GM19328 (cell line): Measurements from ENCODE around the gene CFAP299.
"Not testable (repeated sequence)": the region's sequence is repeated elsewhere in the genome, so short reads cannot be mapped to it uniquely, and the experiment has no call there.

Experiments
- ATAC-seq: cut with Tn5 transposase; IDR thresholded peaks from one replicate; pipeline ENCODE4 v1.9.1; 2021; ENCODE audit warnings: mild to moderate bottlenecking, moderate library complexity; ENCODE audit not compliant: unreplicated experiment

Gene CFAP299

DNA sequence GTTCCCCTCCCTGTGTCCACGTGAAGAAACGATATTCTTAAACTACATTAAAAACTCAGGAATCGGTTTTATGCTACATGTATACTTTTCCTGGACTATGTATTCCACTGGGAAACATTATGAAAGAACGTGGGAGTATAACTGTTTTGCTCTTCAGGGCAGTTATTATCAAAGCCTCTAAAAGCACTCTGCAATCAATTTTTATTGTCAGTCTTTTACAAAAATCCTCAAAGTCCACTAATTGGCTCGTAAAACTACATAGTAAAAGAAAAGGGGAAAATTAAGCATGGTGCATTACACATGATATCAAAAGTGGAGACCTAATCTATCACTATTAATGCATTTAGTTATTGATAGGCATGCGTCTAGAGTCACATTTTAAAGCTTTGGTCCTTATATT, 11.4 kb upstream of the CFAP299 start:
- no peak for ATAC-seq

DNA sequence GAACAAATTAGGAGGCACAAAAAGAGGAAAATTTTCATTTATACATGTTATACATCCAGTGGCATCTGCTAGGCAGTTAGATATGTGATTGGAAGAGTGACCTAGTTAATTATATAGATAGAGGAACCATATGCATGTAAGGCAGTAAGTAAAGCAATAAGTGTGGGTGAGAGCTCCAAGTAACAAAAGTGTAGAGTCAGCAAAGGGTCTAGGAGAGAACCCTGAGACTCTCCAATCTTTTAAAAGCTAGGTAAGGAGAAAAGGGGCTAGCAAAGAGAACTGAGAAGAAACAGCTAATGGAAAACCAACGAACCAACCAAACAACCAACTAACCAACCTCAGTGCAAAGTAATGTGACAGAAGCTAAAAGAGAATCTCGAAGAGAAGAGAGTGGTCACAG, 3.8 kb upstream of the CFAP299 start:
- no peak for ATAC-seq

DNA sequence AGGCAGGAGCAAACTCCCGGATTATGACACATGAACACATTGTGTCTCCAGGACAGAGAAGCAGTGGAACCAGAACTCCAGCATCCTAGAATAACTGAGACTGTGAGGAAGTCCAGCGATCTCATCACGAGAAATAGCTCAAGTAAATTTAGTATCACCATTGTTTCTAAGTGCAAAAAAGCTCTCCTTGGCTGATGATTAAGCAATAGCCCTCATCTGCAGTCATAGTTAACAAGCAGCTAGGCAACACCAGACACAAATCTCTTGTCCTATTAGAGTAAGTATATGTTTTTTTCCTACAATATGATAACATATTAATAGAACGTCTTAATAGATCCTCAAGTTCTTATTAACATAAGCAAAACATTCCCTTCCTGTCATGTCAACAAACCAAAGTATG, 2.4 kb upstream of the CFAP299 start:
- no peak for ATAC-seq

DNA sequence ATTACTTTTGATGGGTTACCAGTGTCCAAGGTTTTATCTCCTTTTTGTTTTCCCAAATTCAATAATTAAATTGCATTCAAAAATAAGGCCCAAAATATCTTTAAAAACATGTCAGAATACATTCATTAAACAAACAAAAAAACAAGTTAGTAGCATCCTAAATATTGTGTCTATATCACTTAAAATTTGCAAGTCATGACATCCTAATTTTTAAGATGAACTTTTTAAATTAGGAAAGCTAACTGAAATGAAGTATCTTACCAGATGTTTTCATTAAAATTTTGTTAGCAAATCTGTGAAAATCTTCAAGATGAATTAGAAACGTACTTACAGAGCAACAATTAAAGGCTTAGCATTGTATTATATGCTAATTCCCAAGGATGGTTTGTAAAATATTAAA, 962 bp upstream of the CFAP299 start:
- no peak for ATAC-seq

DNA sequence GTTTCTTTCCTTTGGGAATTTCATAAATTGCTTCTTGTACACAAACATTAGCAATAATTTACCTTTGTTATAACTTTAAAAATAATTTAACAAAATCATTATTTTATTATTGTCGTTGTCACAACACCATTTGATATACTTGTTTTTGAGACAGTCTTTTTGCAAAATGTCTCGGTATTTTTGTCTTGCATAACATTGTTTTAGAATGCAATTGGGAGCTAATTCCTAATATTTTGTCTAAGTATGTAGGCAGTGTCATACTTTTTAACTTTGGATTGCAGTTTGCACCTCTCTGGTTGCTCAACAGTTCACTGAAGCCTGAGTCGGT, 340 bp upstream of the CFAP299 start:
- no peak for ATAC-seq

DNA sequence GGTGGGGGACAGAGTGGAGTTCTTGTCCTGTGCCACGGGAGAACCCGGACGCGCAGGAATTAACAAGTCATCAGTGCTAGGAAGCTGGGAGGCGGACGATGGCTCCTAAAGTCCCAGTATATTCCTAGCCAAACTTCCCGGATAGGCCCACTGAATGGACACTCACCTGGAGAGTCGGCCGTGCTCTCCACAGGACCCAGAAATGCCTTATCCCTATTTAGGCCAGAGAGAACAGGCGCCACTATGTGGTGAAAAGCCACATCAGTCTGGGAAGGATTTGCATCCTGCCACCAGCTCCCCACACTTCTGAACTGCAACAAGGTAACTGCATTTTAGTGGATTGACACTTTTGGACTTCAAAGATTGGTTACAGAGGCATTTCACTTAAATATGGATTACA, 1.1 kb downstream of the CFAP299 start:
- no peak for ATAC-seq

DNA sequence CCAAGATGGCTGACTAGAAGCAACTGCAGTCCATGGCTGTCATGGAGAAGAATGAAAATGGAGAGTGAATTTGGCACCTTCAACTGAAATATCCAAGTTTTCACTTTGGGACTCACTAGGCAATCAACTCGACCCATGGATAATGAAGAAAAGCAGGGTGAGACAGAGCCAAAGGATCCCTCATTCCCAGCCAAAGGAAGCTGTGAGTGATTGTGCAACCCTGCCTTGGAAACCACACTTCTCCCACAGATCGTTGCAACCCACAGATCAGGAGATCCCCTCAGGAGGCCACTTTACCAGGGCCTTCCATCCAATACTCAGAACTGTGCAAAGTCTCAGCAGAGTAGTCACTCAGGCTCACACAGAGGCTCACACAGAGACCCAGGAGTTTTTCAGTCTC, 4.5 kb downstream of the CFAP299 start:
- ATAC-seq: no peak

DNA sequence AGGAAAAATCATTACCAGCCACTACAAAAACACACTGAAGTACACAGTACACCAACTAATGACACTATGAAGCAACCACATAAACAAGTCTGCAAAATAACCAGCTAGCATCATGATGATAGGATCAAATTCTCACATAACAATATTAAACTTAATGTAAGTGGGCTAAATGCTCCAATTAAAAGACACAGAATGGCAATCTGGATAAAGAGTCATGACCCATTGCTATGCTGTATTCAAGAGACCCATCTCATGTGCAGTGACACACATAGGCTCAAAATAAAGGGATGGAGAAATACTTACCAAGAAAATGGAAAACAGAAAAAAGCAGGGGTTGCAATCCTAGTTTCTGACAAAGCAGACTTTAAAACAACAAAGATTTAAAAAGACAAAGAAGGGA, 7.2 kb downstream of the CFAP299 start:
- ATAC-seq: not testable (repeated sequence)

DNA sequence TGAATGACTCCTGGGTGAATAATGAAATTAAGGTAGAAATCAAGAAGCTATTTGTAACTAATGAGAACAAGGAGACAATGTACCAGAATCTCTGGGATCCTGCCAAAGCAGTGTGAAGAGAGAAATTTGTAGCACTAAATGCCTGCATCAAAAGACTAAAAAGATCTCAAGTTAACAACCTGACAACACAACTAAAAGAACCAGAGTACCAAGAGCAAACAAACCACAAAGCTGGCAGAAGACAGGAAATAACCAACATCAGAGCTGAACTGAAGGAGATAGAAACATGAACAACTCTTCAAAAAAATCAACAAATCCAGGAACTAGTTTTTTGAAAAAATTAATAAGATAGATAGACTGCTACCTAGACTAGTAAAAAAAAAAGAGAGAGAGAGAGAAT, 8.4 kb downstream of the CFAP299 start:
- ATAC-seq: no peak

DNA sequence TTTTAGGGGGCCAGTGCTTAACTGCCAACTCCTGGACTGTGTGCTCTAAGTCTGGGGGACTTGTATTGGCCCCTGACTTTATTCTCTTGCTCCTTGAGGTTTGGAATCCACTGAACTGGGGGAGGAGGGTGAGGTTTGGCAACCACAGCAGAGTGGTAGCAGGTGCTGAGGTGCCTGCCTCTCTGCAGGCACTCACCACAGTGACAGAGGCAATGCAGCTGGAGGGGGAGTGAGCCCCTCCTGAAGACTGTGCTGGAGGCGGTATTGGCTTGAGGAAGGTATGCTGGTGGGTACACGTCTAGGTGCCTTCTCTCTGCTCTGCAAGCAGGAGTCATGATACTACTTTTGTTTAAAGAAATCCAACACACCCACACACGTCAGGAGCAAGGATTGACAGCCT, 24.6 kb downstream of the CFAP299 start:
- no peak for ATAC-seq

DNA sequence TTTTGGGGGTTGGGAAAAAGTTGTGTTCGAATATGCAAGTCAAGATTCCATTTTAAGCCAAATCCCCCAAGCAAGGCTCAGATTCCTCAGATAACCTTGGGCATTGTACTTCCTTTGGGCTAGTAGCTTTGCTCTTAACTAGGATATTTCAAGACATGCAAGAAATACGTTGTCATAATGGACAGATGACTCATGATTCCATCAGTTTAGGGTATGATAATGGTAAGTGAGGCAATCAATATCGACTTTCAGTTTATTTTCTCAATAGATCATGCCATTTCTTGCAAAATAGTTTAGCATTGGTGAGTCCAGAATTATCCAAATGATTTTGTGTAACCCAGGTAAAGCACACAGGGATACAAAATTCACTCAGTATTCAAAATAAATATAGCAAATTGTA, 25.4 kb downstream of the CFAP299 start:
- ATAC-seq: no peak

DNA sequence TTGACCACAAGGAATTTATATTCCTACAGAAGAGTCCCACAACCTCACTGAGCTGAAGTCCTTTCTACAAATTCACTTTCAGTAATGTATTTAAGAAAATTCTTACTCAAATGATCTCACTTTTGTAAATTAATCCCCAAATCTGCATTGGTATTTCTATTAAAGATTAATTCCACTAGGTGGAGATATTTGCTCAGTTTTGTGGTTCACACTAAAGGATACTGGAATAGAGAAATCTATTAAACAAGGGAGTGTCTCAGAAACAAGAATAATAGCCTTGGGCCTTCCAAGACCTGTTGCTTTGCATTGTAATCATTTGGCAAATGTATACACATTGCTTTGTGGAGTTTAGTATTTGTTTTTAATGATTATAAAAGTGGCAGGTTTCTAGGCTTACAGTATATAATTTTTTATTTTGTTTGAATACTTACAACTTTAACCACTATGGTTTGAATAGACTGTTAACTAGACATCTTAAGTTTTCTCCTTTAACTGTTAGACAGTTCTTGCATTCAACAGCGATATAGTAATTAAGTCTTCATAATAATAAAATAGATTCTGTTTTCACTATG, 25.9 kb downstream of the CFAP299 start:
- ATAC-seq: no peak

DNA sequence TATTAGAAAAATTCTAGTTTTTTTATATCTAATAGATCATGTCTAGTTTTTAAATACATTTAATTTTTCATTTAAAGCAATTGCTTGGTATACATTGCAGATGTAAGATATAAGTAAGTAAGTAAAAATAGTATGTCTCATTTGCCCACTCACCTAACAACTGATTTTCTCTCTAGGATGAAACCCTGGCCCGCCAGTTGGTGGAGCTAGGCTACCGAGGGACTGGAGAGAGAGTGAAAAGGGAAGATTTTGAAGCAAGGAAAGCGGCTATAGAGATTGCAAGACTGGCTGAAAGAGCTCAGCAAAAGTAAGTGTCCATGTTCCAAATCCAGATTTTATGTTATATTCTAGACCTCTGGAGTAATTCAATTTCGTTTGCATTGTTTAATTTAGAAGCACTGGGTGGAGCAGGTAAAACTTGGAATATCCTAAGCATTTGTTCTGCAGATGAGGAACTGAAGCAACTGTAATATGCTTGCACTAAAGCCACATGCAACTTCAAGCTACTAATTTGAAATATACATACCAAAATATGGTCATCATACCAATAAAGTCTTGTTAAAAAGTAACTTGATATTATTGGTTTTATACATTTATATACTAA, 27.1 kb downstream of the CFAP299 start:
- peak; percentile 57 for ATAC-seq

DNA sequence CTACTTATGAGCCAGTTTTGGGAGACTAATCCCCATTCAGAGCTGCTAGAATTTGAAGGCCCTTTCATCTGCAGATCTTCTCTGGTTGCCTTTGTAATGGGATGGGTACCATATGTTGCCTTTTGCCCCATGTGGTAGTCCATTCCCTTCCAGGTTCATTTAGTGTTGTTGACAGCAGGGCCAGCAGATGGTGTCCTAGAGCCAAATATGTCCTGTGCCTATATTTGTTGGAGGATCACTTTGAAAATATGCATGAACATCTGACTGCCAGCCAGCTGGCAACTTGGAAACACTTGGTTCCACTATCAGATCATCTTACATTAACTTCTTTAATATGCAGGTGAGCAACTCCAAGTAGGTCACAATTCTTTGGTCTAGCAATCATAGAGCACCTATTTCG, 30.4 kb downstream of the CFAP299 start:
- ATAC-seq: peak; percentile 66

DNA sequence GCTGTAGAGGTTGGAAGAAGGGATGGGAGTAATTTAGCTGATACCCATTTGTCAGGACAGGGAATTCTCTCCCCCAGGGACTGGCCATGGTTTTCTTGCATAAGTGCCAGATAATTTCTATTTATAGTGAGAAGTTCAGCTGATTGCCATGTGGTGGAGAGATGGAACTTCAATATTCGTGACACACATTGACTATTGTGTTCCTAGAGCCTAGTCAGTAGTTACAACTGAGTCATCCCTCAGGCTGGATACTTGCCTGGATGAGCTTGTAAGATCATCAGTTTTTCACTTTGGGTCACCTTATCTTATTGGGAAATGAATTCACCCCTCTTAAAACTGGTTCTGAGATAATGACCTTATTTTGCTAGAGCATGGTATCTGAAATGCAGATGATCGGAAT, 32.2 kb downstream of the CFAP299 start:
- no peak for ATAC-seq

DNA sequence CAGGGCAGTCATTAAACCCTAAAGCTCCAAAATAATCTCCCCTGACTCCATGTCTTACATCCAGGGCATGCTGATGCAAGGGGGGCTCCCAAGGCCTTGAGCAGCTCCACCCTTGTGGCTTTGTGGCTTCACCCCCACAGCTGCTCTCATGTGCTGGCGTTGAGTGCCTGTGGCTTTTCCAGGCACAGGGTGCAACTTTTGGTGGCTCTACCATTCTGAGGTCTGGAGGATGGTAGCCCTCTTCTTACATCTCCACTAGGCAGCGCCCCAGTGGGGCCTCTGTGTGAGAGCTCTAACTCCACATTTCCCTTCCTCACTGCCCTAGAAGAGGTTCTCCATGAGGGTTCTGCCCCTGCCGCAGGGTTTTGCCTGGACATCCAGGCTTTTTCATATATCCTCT, 35.1 kb downstream of the CFAP299 start:
- no peak for ATAC-seq

DNA sequence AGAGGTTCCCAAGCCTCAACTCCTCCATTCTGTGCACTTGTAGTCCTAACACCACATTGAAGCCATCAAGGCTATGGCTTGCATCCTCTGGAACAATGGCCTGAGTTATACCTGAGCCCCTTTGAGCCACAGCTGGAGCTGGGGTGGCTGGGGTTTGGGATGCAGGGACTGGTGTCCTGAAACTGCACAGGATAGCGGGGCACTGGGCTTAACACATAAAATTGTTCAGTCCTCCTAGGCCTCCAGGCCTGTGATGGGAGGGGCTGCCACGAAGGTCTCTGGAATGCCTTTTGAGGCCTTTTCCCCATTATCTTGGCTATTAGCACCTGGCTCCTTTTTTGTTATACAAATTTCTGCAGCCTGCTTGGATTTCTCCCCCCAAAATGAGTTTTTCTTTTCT, 35.5 kb downstream of the CFAP299 start:
- no peak for ATAC-seq

DNA sequence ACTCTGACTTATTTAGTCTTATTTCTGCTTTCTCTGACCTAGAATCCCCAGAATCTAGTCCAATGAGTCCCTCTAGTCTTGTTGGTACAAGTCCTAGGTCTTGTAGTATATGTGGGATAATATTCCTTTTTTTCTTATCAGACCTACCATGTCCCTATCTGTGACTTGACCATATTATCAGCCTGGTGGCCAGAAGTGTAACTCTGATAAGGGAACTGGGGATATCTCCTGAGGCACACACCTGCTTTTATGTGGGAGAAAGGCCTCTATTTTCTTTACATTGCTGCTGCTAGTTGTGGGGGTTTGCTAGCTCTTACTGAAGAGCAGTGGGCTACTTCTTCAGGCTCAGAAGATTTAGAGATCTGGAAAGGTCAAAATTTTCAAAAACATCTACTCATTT, 38.6 kb downstream of the CFAP299 start:
- no peak for ATAC-seq

DNA sequence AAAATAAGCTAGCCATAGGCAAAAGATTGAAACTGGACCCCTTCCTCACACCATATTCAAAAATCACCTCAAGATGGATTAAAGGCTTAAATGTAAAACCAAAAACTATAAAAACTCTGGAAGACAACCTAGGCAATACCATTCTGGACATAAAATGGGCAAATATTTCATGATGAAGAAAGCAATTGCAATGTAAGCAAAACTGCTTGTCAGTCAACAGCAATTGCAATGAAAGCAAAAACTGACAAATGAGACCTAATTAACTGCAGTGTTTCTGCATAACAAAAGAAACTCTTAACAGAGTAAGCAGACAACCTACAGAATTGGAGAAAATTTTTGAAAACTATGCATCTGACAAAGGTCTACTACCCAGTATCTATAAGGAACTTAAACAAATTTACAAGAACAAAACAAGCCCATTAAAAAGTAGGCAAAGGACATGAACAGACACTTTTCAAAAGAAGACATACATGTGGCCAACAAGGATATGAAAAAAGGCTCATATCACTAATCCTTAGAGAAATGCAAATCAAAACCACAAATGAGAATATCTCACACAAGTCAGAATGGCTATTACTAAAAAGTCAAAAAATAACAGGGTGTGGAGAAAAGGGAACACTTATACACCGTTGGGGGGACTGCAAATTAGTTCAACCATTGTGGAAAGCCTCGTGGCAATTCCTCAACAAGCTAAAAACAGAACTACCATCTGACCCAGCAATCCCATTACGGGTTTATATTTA, 46.7 kb downstream of the CFAP299 start:
- ATAC-seq: no peak

DNA sequence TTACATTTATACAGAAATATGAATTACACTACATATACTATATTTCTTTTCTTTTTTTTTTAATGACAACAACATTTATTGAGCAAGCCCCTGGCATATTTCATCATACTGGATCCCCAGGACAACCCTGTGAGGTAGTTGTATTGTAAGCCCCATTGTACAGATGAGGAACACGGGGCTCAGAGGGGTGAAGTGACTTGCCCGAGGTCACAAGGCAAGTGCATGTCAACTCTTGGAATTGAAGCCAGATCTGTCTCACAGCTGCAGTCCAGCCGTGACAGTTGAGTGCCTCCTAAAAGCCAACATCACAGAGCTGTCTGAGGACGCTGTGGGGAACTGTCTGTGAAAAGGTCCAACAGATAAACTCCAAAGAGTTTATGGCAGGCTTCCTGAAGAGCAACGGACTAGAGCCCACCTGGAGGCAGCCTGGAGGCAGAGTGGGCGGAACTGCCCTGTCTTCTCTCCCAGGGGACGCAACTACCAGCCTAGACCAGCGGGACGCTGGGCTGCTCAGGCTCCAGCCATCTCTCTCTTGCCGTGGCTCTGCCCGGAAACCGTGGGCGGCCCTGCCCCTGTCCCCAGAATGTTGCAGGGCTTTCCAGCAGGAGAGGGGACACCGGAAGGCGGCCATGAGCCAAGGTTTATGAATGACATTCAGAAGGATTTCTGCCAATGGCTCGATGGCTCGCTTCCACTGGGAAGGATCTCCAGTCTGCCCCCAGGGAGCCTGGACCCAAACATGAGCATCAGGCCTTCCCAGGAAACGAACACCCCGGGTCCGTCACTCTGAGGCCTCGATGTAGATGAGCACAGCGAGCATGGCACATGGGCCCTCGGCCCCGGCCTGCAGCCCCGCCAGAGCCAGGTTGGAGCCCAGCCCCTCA, 50.1 kb downstream of the CFAP299 start:
- no peak for ATAC-seq

DNA sequence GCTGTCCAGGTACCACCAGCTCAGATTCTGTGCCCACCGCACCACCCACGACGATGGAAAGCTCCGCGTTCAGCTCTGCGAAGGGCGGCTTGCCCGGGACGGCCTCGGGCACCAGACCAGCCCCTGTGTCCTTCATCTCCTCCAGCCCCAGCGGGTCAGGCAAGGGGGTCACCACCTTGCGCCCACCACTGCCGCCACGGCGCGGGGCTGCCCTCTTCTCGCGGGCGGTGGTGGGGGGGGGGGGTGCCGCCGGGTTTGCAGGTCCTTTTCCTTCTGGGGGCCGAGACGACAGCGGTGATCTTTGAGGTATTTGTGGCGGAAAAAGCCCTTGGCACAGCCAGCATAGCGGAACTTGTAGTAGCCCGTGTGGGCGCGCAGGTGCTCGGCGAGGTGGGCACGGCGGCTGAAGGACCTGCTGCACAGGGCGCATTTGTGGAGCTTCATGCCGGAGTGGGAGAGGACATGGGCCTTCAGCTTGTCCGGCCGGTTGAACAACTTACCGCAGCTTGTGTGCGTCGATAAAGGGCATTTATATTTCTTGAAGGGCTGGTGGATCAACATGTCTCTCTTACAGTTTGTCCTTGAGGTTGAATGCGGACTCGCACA, 50.9 kb downstream of the CFAP299 start:
- ATAC-seq: no peak
